Trophoblast cell (in vitro differentiated cells and primary cell): ENCODE measurements around the gene MAML3.

ENCODE experiments used
- DNase-seq, 2 donors: peaks; one replicate each; pipeline ENCODE4 v3.0.0-alpha.2; 2016
- H2AFZ ChIP-seq: 2 replicates; pipeline ENCODE4 v1.6.1; 2013; ENCODE audit warnings: low read length, moderate library complexity, mild to moderate bottlenecking; ENCODE audit not compliant: insufficient read depth, poor library complexity
- H2AK5ac ChIP-seq: 2 replicates; pipeline ENCODE4 v1.6.1; 2013; ENCODE audit warnings: mild to moderate bottlenecking, low read length
- H2BK120ac ChIP-seq: 2 replicates; pipeline ENCODE4 v1.6.1; 2013; ENCODE audit warnings: low read length, mild to moderate bottlenecking, moderate library complexity; ENCODE audit not compliant: insufficient read depth, poor library complexity
- H2BK12ac ChIP-seq: 2 replicates; pipeline ENCODE4 v1.6.1; 2013; ENCODE audit warnings: mild to moderate bottlenecking, low read length, moderate library complexity
- H2BK5ac ChIP-seq: 2 replicates; pipeline ENCODE4 v1.6.1; 2013; ENCODE audit warnings: low read length, low read depth, moderate library complexity, mild to moderate bottlenecking; ENCODE audit not compliant: poor library complexity
- H3K14ac ChIP-seq: 2 replicates; pipeline ENCODE4 v1.6.1; 2013; ENCODE audit warnings: mild to moderate bottlenecking, low read length
- H3K18ac ChIP-seq: 2 replicates; pipeline ENCODE4 v1.6.1; 2013; ENCODE audit warnings: mild to moderate bottlenecking, low read length
- H3K23ac ChIP-seq: 2 replicates; pipeline ENCODE4 v1.6.1; 2013; ENCODE audit warnings: low read length
- H3K27ac ChIP-seq: 2 replicates; pipeline ENCODE4 v1.5.1; 2013; ENCODE audit warnings: low read depth, mild to moderate bottlenecking, inconsistent platforms, low read length, moderate library complexity
- H3K27me3 ChIP-seq: 2 replicates; pipeline ENCODE4 v1.6.1; 2013; ENCODE audit warnings: inconsistent platforms, mild to moderate bottlenecking, low read length, moderate library complexity; ENCODE audit not compliant: insufficient read depth
- H3K36me3 ChIP-seq, 2 experiments: 1 replicate in 1 of 2; 2 replicates in 1 of 2; pipeline ENCODE4 v1.6.1; 2013; ENCODE audit warnings: low read length in 2 of 2, mild to moderate bottlenecking in 2 of 2, moderate library complexity in 1 of 2; ENCODE audit not compliant: insufficient read depth in 2 of 2, control insufficient read depth in 1 of 2
- H3K4ac ChIP-seq: 2 replicates; pipeline ENCODE4 v1.6.1; 2013; ENCODE audit warnings: low read depth, mild to moderate bottlenecking, low read length, moderate library complexity
- H3K4me1 ChIP-seq, 2 experiments: 1 replicate in 1 of 2; 2 replicates in 1 of 2; pipeline ENCODE4 v1.6.1; 2013; ENCODE audit warnings: low read length in 2 of 2, mild to moderate bottlenecking in 2 of 2, moderate library complexity in 1 of 2; ENCODE audit not compliant: insufficient read depth in 2 of 2, control insufficient read depth in 1 of 2
- H3K4me2 ChIP-seq: 2 replicates; pipeline ENCODE4 v1.6.1; 2013; ENCODE audit warnings: inconsistent platforms, mild to moderate bottlenecking, low read length, moderate library complexity
- H3K4me3 ChIP-seq: 2 replicates; pipeline ENCODE4 v1.5.1; 2013; ENCODE audit warnings: mild to moderate bottlenecking, low read depth, low read length, inconsistent platforms
- H3K79me1 ChIP-seq: one replicate; pipeline ENCODE4 v1.6.1; 2013; ENCODE audit warnings: low read length
- H3K79me2 ChIP-seq: 2 replicates; pipeline ENCODE4 v1.6.1; 2013; ENCODE audit warnings: low read length, mild to moderate bottlenecking; ENCODE audit not compliant: control insufficient read depth, insufficient read depth, poor library complexity
- H3K9ac ChIP-seq: 2 replicates; pipeline ENCODE4 v1.6.1; 2013; ENCODE audit warnings: mild to moderate bottlenecking, low read length
- H3K9me3 ChIP-seq: 2 replicates; pipeline ENCODE4 v1.6.1; 2013; ENCODE audit warnings: low read depth, mild to moderate bottlenecking, control low read depth, inconsistent platforms, low read length; ENCODE audit not compliant: insufficient read depth
- H4K12ac ChIP-seq: 2 replicates; pipeline ENCODE4 v1.6.1; 2013; ENCODE audit warnings: low read depth, mild to moderate bottlenecking, low read length, moderate library complexity
- H4K8ac ChIP-seq: 2 replicates; pipeline ENCODE4 v1.6.1; 2013; ENCODE audit warnings: low read depth, mild to moderate bottlenecking, low read length, moderate library complexity
- H4K91ac ChIP-seq: one replicate; pipeline ENCODE4 v1.6.1; 2013; ENCODE audit warnings: low read depth, mild to moderate bottlenecking, low read length, moderate library complexity
- WGBS: extraction: QIAGEN DNeasy Blood & Tissue Kit; methylation state at CpG from one replicate; pipeline ENCODE4 v1.1.7; 2013; ENCODE audit warnings: missing lambda C conversion rate; ENCODE audit not compliant: insufficient read length, insufficient coverage; ENCODE audit errors: extremely low coverage; 5-methylcytosine and 5-hydroxymethylcytosine counted together

MAML3 gene

DNA sequence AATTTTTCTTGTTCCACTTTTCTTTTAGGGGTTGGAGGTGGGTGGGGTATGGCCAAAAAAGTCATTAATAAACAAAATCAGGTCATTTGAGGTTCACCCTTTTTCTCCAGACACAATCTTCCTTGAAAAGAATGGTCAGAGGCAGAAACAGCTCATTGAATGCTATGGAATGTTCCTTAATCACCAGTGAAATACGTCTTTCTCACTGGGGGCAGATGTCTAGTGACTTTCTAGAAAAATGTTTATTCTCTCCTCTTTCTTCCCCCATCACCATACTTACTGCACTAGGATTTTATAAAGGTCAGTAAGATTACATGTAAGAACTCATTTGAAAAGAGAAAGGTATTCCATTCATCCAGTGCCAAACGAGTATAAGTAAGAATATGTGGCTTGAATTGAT is 443.9 kb downstream of the MAML3 start:
- Histone ChIP-seq H3K27me3 (no peaks in the 10 kb centered on the region), H4K91ac (peak overlapping the region; percentile 5), H4K12ac (no peak overlapping the region), H3K18ac (no peak overlapping the region), H2BK120ac (no peak overlapping the region), H2BK12ac (no peak overlapping the region), H3K79me1 (peaks cover 10% of the 10 kb centered on the region), H2BK5ac (no peak overlapping the region), H2AK5ac (no peak overlapping the region), H4K8ac (no peak overlapping the region), H3K4ac (no peak overlapping the region), H2AFZ (no peak overlapping the region), H3K4me3 (no peak overlapping the region), H3K79me2 (no peaks in the 10 kb centered on the region), H3K9me3 (peaks cover 2% of the 10 kb centered on the region), H3K36me3 (peaks cover 0 to 2% of the 10 kb centered on the region in 2 experiments), H3K4me1 (peaks cover 8 to 16% of the 10 kb centered on the region in 2 experiments), H3K23ac (no peak overlapping the region), H3K4me2 (no peak overlapping the region), H3K9ac (no peak overlapping the region), H3K27ac (no peak overlapping the region), H3K14ac (no peak overlapping the region)
- no CpG with 5 or more reads among the region's 2 CpGs for WGBS
- peak in 1 of 2 donors; percentile 42 for DNase-seq

DNA sequence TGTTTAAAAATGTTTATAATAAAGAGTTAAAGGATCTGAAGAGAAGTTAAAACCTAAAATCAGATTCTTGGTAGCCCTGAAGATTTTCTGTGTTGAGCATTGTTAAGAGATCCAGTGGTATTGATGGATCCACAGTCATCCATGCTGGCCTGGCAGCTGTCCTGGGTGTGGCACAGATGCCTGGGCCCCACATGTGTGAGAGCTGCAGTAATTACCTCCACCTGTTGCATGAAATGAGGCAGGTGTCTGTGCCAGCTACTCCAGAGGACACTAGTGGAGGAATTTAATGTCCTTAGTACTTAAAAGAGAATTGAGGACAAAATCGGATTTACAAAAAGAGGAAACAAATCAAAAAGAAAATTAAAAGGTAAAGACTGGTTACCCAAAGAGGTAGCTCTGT is 444.3 kb downstream of the MAML3 start:
- no peak overlapping the region for H3K14ac ChIP-seq
- H2BK12ac ChIP-seq = no peak overlapping the region
- no peak for DNase-seq
- no peaks in the 10 kb centered on the region for H3K27me3 ChIP-seq
- no peak overlapping the region for H3K4ac ChIP-seq
- no peak overlapping the region for H3K23ac ChIP-seq
- H4K12ac ChIP-seq = no peak overlapping the region
- H3K9ac ChIP-seq = no peak overlapping the region
- no peak overlapping the region for H3K4me3 ChIP-seq
- peaks cover 5 to 13% of the 10 kb centered on the region in 2 experiments for H3K4me1 ChIP-seq
- H2BK5ac ChIP-seq = no peak overlapping the region
- H3K36me3 ChIP-seq = peaks cover 0 to 2% of the 10 kb centered on the region in 2 experiments
- no CpG with 5 or more reads among the region's 1 CpG for WGBS
- H3K18ac ChIP-seq = no peak overlapping the region
- H2AFZ ChIP-seq = no peak overlapping the region
- H3K79me2 ChIP-seq = no peaks in the 10 kb centered on the region
- peaks cover 6% of the 10 kb centered on the region for H3K79me1 ChIP-seq
- H4K91ac ChIP-seq = no peak overlapping the region
- peaks cover 2% of the 10 kb centered on the region for H3K9me3 ChIP-seq
- H2AK5ac ChIP-seq = no peak overlapping the region
- H2BK120ac ChIP-seq = no peak overlapping the region
- H4K8ac ChIP-seq = no peak overlapping the region
- H3K27ac ChIP-seq = no peak overlapping the region
- H3K4me2 ChIP-seq = no peak overlapping the region

DNA sequence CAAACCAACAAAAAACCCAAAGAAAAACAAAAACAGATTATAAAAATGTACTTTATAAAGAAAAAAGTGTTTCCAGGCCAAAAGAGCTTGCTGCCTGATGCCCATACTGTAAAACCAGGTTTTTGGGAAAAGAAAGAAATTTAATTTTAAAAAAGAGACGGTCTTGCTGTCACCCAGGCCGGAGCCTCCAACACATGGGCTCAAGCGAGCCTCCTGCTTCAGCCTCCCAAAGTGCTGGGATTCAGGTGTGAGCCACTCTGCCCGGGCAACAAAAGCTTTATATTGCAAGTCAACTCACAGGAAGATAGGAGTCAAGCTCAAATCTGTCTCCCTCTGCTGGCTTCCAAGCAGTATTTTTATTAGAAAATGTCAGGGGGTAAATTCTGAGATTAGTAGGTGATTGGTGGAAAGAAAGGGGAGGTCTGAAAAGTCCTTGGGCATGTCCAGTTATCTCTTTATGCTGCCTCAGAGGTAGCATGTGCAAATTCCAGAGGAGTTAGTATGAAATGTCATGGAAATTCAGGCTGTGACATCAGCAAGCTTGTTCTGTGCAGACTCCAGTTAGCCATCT is 449.0 kb downstream of the MAML3 start:
- Histone ChIP-seq H2AFZ (no peak overlapping the region), H3K4ac (no peak overlapping the region), H4K12ac (no peak overlapping the region), H4K91ac (no peak overlapping the region), H3K9ac (no peak overlapping the region), H3K23ac (no peak overlapping the region), H3K36me3 (peaks cover 0 to 2% of the 10 kb centered on the region in 2 experiments), H2AK5ac (no peak overlapping the region), H3K27me3 (no peaks in the 10 kb centered on the region), H3K79me2 (no peaks in the 10 kb centered on the region), H2BK120ac (no peak overlapping the region), H3K27ac (no peak overlapping the region), H4K8ac (no peak overlapping the region), H3K4me2 (no peak overlapping the region), H3K9me3 (peaks cover 2% of the 10 kb centered on the region), H3K4me1 (no peaks in the 10 kb centered on the region), H3K14ac (no peak overlapping the region), H3K4me3 (no peak overlapping the region), H3K79me1 (no peaks in the 10 kb centered on the region), H3K18ac (no peak overlapping the region), H2BK12ac (no peak overlapping the region), H2BK5ac (no peak overlapping the region)
- peak in 1 of 2 donors; percentile 38 for DNase-seq
- WGBS = no CpG with 5 or more reads among the region's 4 CpGs

DNA sequence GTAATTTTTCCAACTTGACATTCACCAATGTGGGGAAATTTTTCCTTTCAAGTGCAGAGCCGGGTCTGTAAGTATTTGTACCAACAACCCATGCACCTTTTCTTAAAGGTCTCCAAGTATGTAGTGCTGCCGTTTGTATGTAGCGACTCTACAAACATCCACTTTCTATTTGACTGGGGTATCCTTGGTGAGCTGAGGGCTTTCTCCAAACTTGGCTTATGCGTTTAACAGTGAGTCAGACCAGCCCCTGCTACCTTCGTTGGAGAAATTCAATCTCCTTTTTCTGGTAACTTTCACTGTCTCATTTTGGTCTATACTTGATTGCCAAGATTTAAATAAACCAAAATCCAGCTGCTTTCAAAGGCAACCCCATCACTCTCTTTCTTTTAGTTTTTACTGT is 453.4 kb downstream of the MAML3 start:
- no peak overlapping the region for H3K4me2 ChIP-seq
- H3K27me3 ChIP-seq = no peaks in the 10 kb centered on the region
- H3K36me3 ChIP-seq = peaks cover 0 to 2% of the 10 kb centered on the region in 2 experiments
- no peak overlapping the region for H2BK5ac ChIP-seq
- H3K79me2 ChIP-seq = no peaks in the 10 kb centered on the region
- no peak overlapping the region for H4K12ac ChIP-seq
- H2BK12ac ChIP-seq = no peak overlapping the region
- H3K4ac ChIP-seq = no peak overlapping the region
- no peak overlapping the region for H3K4me3 ChIP-seq
- H4K91ac ChIP-seq = no peak overlapping the region
- no peaks in the 10 kb centered on the region for H3K79me1 ChIP-seq
- H2AK5ac ChIP-seq = no peak overlapping the region
- H3K18ac ChIP-seq = no peak overlapping the region
- H3K14ac ChIP-seq = no peak overlapping the region
- no peaks in the 10 kb centered on the region for H3K4me1 ChIP-seq
- no peak for DNase-seq
- no peak overlapping the region for H4K8ac ChIP-seq
- H3K9ac ChIP-seq = no peak overlapping the region
- no peak overlapping the region for H2AFZ ChIP-seq
- no peak overlapping the region for H3K27ac ChIP-seq
- no peak overlapping the region for H3K23ac ChIP-seq
- no CpG with 5 or more reads among the region's 5 CpGs for WGBS
- peaks cover under 1% of the 10 kb centered on the region for H3K9me3 ChIP-seq
- H2BK120ac ChIP-seq = no peak overlapping the region
